K562 (cell line): ENCODE results near the gene B4GALNT2. TPM values are rescaled to one million over a fixed set of nuclear protein-coding genes. Genes with fewer than 3 reads are reported as not detected.

ENCODE experiments used
- ATAC-seq: fragments of 200-7000 bp; cut with Tn5 transposase; 3 replicates; pipeline ENCODE4 v1.9.1; 2020; ENCODE audit warnings: moderate library complexity
- BruUV-seq: library from RNA; stranded (reverse); fragments of 400-500 nt; replicated peaks from 2 replicates; lab custom pipeline; 2021; lab: Mats Ljungman, UMichigan
- CTCF ChIA-PET: fragments of 300-600 bp; formaldehyde crosslinking; extraction: SDS; loops from one replicate; lab custom pipeline; 2021; ENCODE audit warnings: low intra/inter-chr PET ratio; lab: Yijun Ruan, JAX
- POLR2A ChIA-PET: fragments of 300-600, 350-650 bp; sonication (Branson Sonifier 250); formaldehyde crosslinking; extraction: SDS; loops from one replicate; lab custom pipeline; 2021; ENCODE audit warnings: antibody characterized with exemption, inconsistent platforms; lab: Yijun Ruan, JAX
- DNase-seq, 4 experiments: peaks; one replicate each; pipeline versions ENCODE4 v3.0.0 to v3.0.0-alpha.2; 2011 to 2018; ENCODE audit warnings: low spot score in 3 of 4, mixed read lengths in 3 of 4; ENCODE audit errors: extremely low read depth in 1 of 4
- FAIRE-seq: peaks from 2 replicates; lab custom pipeline; 2011; peaks lifted over from hg19 to GRCh38; lab: Jason Lieb, UNC
- H2AFZ ChIP-seq: 2 replicates; pipeline ENCODE4 v1.6.0; 2011; ENCODE audit warnings: low read depth, low read length, control low read depth, inconsistent platforms
- H3K27ac ChIP-seq: fragments of 200-600 bp; 3 replicates; pipeline ENCODE4 v1.8.0; 2011; ENCODE audit warnings: low read depth, mild to moderate bottlenecking, control low read depth, inconsistent platforms, low read length, moderate library complexity, mixed read lengths; ENCODE audit errors: extremely low read depth
- H3K27me3 ChIP-seq, 2 experiments: fragments of 300-600 bp in 1 of 2; 2 replicates in 1 of 2; 3 replicates in 1 of 2; pipeline versions ENCODE4 v1.6.0 to v1.8.0; 2011; ENCODE audit warnings: inconsistent platforms in 2 of 2, low read length in 2 of 2, mild to moderate bottlenecking in 1 of 2, mixed read lengths in 1 of 2, moderate library complexity in 1 of 2; ENCODE audit not compliant: control insufficient read depth in 2 of 2, insufficient read depth in 2 of 2
- H3K36me3 ChIP-seq: fragments of 300-600 bp; 3 replicates; pipeline ENCODE4 v1.8.0; 2011; ENCODE audit warnings: mild to moderate bottlenecking, low read length, inconsistent platforms; ENCODE audit not compliant: control insufficient read depth, insufficient read depth
- H3K4me1 ChIP-seq, 2 experiments: fragments of 200-600 bp in 1 of 2; replicated peaks in 1 of 2; 2 replicates in 1 of 2; 3 replicates in 1 of 2; pipeline versions ENCODE4 v1.5.1 to v1.8.0; 2011; ENCODE audit warnings: inconsistent platforms in 2 of 2, low read length in 2 of 2, mild to moderate bottlenecking in 1 of 2, mixed read lengths in 1 of 2, moderate library complexity in 1 of 2; ENCODE audit not compliant: control insufficient read depth in 2 of 2, insufficient read depth in 2 of 2
- H3K4me2 ChIP-seq: 2 replicates; pipeline ENCODE4 v1.6.1; 2011; ENCODE audit warnings: low read length, control low read depth, inconsistent platforms, mixed read lengths; ENCODE audit not compliant: insufficient read depth
- H3K4me3 ChIP-seq: fragments of 200-600 bp; sonication (generic), shearing (Covaris generic); 2 replicates; pipeline ENCODE4 v1.5.1; 2016; ENCODE audit warnings: control low read depth, inconsistent platforms
- H3K79me2 ChIP-seq: fragments of 200-600 bp; 3 replicates; pipeline ENCODE4 v1.8.0; 2011; ENCODE audit warnings: low read length, inconsistent platforms; ENCODE audit not compliant: control insufficient read depth, insufficient read depth
- H3K9ac ChIP-seq, 2 experiments: 2 replicates each; pipeline versions ENCODE4 v1.6.0 to v1.6.1; 2011; ENCODE audit warnings: low read depth in 2 of 2, low read length in 2 of 2, control low read depth in 1 of 2, inconsistent platforms in 1 of 2, mild to moderate bottlenecking in 1 of 2, mixed read lengths in 1 of 2; ENCODE audit not compliant: insufficient read depth in 1 of 2
- H3K9me1 ChIP-seq: one replicate; pipeline ENCODE4 v1.6.0; 2011; ENCODE audit warnings: inconsistent platforms, mild to moderate bottlenecking, low read length, moderate library complexity; ENCODE audit not compliant: control insufficient read depth, insufficient read depth
- H3K9me3 ChIP-seq: replicated peaks from 2 replicates; pipeline ENCODE4 v1.5.1; 2011; ENCODE audit warnings: low read depth, low read length, inconsistent platforms; ENCODE audit not compliant: control insufficient read depth, insufficient read depth
- H4K20me1 ChIP-seq: replicated peaks from 2 replicates; pipeline ENCODE4 v1.6.1; 2011; ENCODE audit warnings: low read length, inconsistent platforms, mixed read lengths; ENCODE audit not compliant: control insufficient read depth, insufficient read depth
- ARID3B ChIP-seq: fragments of 250-450 bp; sonication (Bioruptor Pico); IDR thresholded peaks from 2 replicates; pipeline ENCODE4 v1.4.0; 2020; ENCODE audit warnings: borderline replicate concordance
- CBX1 ChIP-seq: sonication (generic); IDR thresholded peaks from 2 replicates; pipeline ENCODE4 v1.6.1; 2016; ENCODE audit warnings: antibody characterized with exemption, low read depth, mild to moderate bottlenecking
- DIDO1 ChIP-seq: fragments of 450-650 bp; IDR thresholded peaks from 2 replicates; pipeline ENCODE4 v1.6.1; 2016; ENCODE audit warnings: low read depth, missing biosample characterization, missing genetic modification characterization
- ESRRB ChIP-seq: fragments of 250-450 bp; sonication (Bioruptor Pico); IDR thresholded peaks from 2 replicates; pipeline ENCODE4 v1.5.0; 2020; ENCODE audit warnings: mild to moderate bottlenecking, moderate library complexity, borderline replicate concordance
- EWSR1 ChIP-seq: fragments of 450-650 bp; IDR thresholded peaks from 2 replicates; pipeline ENCODE4 v1.6.1; 2018; ENCODE audit warnings: borderline replicate concordance, mild to moderate bottlenecking, low read depth, moderate library complexity; ENCODE audit not compliant: partially characterized antibody
- GTF2A2 ChIP-seq: IDR thresholded peaks from 2 replicates; pipeline ENCODE4 v1.6.1; 2016; ENCODE audit warnings: mild to moderate bottlenecking, missing genetic modification characterization, missing compliant biosample characterization
- HLTF ChIP-seq: fragments of 450-650 bp; IDR thresholded peaks from 2 replicates; pipeline ENCODE4 v1.6.1; 2016
- KLF16 ChIP-seq: IDR thresholded peaks from 2 replicates; pipeline ENCODE4 v1.6.1; 2016; ENCODE audit warnings: antibody characterized with exemption
- KLF6 ChIP-seq: fragments of 250-450 bp; sonication (Bioruptor Pico); IDR thresholded peaks from 2 replicates; pipeline ENCODE4 v1.4.0; 2020; ENCODE audit warnings: mild to moderate bottlenecking, moderate library complexity, borderline replicate concordance
- MECOM ChIP-seq: fragments of 250-450 bp; sonication (Bioruptor Pico); IDR thresholded peaks from 2 replicates; pipeline ENCODE4 v1.8.0; 2022; ENCODE audit warnings: inconsistent platforms
- PCBP2 ChIP-seq: fragments of 200-400 bp; formaldehyde crosslinking; IDR thresholded peaks from 2 replicates; pipeline ENCODE4 v1.6.1; 2018; ENCODE audit warnings: low read length, low read depth, mild to moderate bottlenecking, moderate library complexity; ENCODE audit not compliant: poor library complexity, severe bottlenecking
- PML ChIP-seq: IDR thresholded peaks from 2 replicates; pipeline ENCODE4 v1.6.1; 2012; ENCODE audit warnings: low read length, inconsistent platforms
- RBBP5 ChIP-seq: fragments of 200-600 bp; sonication (generic); IDR thresholded peaks from 2 replicates; pipeline ENCODE4 v1.6.1; 2012; ENCODE audit warnings: borderline replicate concordance, mild to moderate bottlenecking, low read length, control low read depth, inconsistent platforms; ENCODE audit not compliant: insufficient read depth, poor library complexity, severe bottlenecking
- SAFB ChIP-seq: fragments of 200-400 bp; formaldehyde crosslinking; IDR thresholded peaks from 2 replicates; pipeline ENCODE4 v1.6.1; 2017; ENCODE audit warnings: low read depth, low read length, borderline replicate concordance
- SMAD1 ChIP-seq: fragments of 150-350 bp; IDR thresholded peaks from 2 replicates; pipeline ENCODE4 v1.6.1; 2014; ENCODE audit warnings: low read length, low read depth; ENCODE audit not compliant: partially characterized antibody
- SMARCB1 ChIP-seq: IDR thresholded peaks from 2 replicates; pipeline ENCODE4 v1.6.1; 2011; ENCODE audit warnings: improper control_type of control experiment, low read depth; ENCODE audit not compliant: insufficient read length
- TAF15 ChIP-seq: fragments of 200-400 bp; formaldehyde crosslinking; IDR thresholded peaks from 2 replicates; pipeline ENCODE4 v1.6.1; 2017; ENCODE audit warnings: mild to moderate bottlenecking, low read depth, low read length, moderate library complexity
- ZNF165 ChIP-seq: fragments of 250-450 bp; sonication (Bioruptor Pico); IDR thresholded peaks from 2 replicates; pipeline ENCODE4 v1.4.0; 2020; ENCODE audit warnings: borderline replicate concordance
- ZNF707 ChIP-seq: fragments of 250-450 bp; sonication (Bioruptor Pico); conservative IDR thresholded peaks from 2 replicates; pipeline ENCODE4 v1.8.0; 2022; ENCODE audit warnings: inconsistent platforms, mild to moderate bottlenecking, moderate library complexity
- WGBS: fragments of 100-300 bp; shearing (Covaris generic); methylation state at CpG from one replicate; pipeline ENCODE4 v1.1.6; 2016; ENCODE audit warnings: low coverage, mixed read lengths; ENCODE audit not compliant: insufficient coverage; ENCODE audit errors: missing lambda C conversion rate; 5-methylcytosine and 5-hydroxymethylcytosine counted together
- in situ Hi-C: fragments of 300-500 bp; cut with MboI; formaldehyde crosslinking; loops from 4 replicates; pipeline ENCODE4 v1.15.0; 2018; ENCODE audit warnings: inconsistent platforms, mixed read lengths
- intact Hi-C: fragments of 100-400 bp; cut with micrococcal nuclease; formaldehyde crosslinking; loops from 2 replicates; pipeline ENCODE4 v1.14.2; 2022
- polyA plus RNA-seq, 8 experiments: library from polyadenylated mRNA; depleted of rRNA in 4 of 8; stranded (reverse) in 5 of 8; unstranded in 3 of 8; fragments of >200 nt; fragmentation: Nextera tagmentation in 2 of 8; fragmentation: Illumina TruSeq in 1 of 8; extraction: Ambion mirVana in 2 of 8; extraction: Trizol in 1 of 8; gene quantifications; 2 replicates each; pipeline versions ENCODE4 v1.2.1 to v1.2.3, GENCODE V29; 2011 to 2014; ENCODE audit warnings: inconsistent platforms in 1 of 8, missing spikeins in 1 of 8
- total RNA-seq, 7 experiments: library from RNA; depleted of rRNA in 6 of 7; stranded (reverse); fragments of >200 nt in 6 of 7; fragmentation: Illumina TruSeq in 2 of 7; extraction: Trizol in 2 of 7; gene quantifications; 2 replicates each; pipeline versions ENCODE4 v1.2.1 to v1.2.3, GENCODE V29; 2011 to 2021; ENCODE audit warnings: low replicate concordance in 1 of 7

The B4GALNT2 gene
- total and polyA plus RNA-seq, 9 of the 15 experiments (the other 6 are each of a cell fraction or from before 2014, with no cell fraction given): not detected

GRCh38 chr17:49148171-49148570, 15.6 kb downstream of the B4GALNT2 start:
- in situ Hi-C loops: no loop called here
- CTCF ChIA-PET: no interaction called here

More at GRCh38 chr17:49148171-49148570, 15.6 kb downstream of the B4GALNT2 start:
- no peak for ATAC-seq
- no TSS peak for BruUV-seq
- H3K27me3 ChIP-seq: peaks cover 25 to 32% of the 10 kb centered on the region in 2 experiments
- no peak overlapping the region for H3K4me2 ChIP-seq
- no peak for FAIRE-seq
- no peaks in the 10 kb centered on the region for H3K4me1 ChIP-seq
- no peaks in the 10 kb centered on the region for H4K20me1 ChIP-seq
- intact Hi-C loops: no loop called here
- no peaks in the 10 kb centered on the region for H3K9me3 ChIP-seq
- H3K36me3 ChIP-seq: no peaks in the 10 kb centered on the region
- H3K27ac ChIP-seq: no peak overlapping the region
- no peaks in the 10 kb centered on the region for H3K9me1 ChIP-seq
- WGBS: 0% methylated on average over 6 of the region's 6 CpGs
- no peak overlapping the region for H3K4me3 ChIP-seq
- POLR2A ChIA-PET: no interaction called here
- no peak for DNase-seq
- H3K79me2 ChIP-seq: no peaks in the 10 kb centered on the region
- peak overlapping the region in 1 of 2 experiments; percentile 17; a peak in 1 of 4 replicates for H3K9ac ChIP-seq
- H2AFZ ChIP-seq: no peak overlapping the region
- TF ChIP-seq ARID3B (no peak), HLTF (no peak), ESRRB (no peak), ZNF707 (CRISPR knock-in tag) (no peak), EWSR1 (no peak), ZNF165 (no peak), CBX1 (no peak), SMAD1 (no peak), PML (no peak), GTF2A2 (tag) (no peak), SMARCB1 (no peak), DIDO1 (tag) (no peak), PCBP2 (no peak), RBBP5 (no peak), KLF6 (no peak), TAF15 (no peak), KLF16 (no peak), SAFB (no peak), MECOM (CRISPR knock-in tag) (no peak)
